Fibroblast of lung (primary cell): ENCODE measurements around the gene CHD9NB. TPM values are rescaled to one million over a fixed set of nuclear protein-coding genes. Genes with fewer than 3 reads are reported as not detected.
"Not testable (repeated sequence)": the region's sequence is repeated elsewhere in the genome, so short reads cannot be mapped to it uniquely, and the experiment has no call there.

Source experiments
- DNase-seq, 2 donors: peaks; one replicate each; pipeline versions ENCODE4 v3.0.0 to v3.0.0-alpha.2; 2010; ENCODE audit warnings: low read depth in 2 of 2
- H2AFZ ChIP-seq: 2 replicates; pipeline ENCODE4 v1.5.1; 2012; ENCODE audit warnings: low read length, control low read depth, inconsistent platforms
- H3K27ac ChIP-seq: 2 replicates; pipeline ENCODE4 v1.5.1; 2011; ENCODE audit warnings: low read length, control low read depth; ENCODE audit not compliant: insufficient read depth
- H3K27me3 ChIP-seq: 2 replicates; pipeline ENCODE4 v1.5.1; 2011; ENCODE audit warnings: mild to moderate bottlenecking, low read length; ENCODE audit not compliant: control insufficient read depth, insufficient read depth
- H3K36me3 ChIP-seq: 2 replicates; pipeline ENCODE4 v1.5.1; 2011; ENCODE audit warnings: low read length; ENCODE audit not compliant: control insufficient read depth, insufficient read depth
- H3K4me1 ChIP-seq: 2 replicates; pipeline ENCODE4 v1.5.1; 2011; ENCODE audit warnings: low read length; ENCODE audit not compliant: control insufficient read depth, insufficient read depth; ENCODE audit errors: extremely low read depth
- H3K4me2 ChIP-seq: 2 replicates; pipeline ENCODE4 v1.5.1; 2011; ENCODE audit warnings: low read length, control low read depth; ENCODE audit not compliant: insufficient read depth; ENCODE audit errors: extremely low read depth
- H3K4me3 ChIP-seq, 4 experiments: fragments of 200-600 bp in 1 of 4; sonication (generic) in 1 of 4; replicated peaks in 1 of 4; 2 replicates each; pipeline ENCODE4 v1.5.1; 2011 to 2016; ENCODE audit warnings: low read length in 4 of 4, low read depth in 3 of 4, mild to moderate bottlenecking in 3 of 4, control low read depth in 2 of 4, inconsistent platforms in 1 of 4, mixed read lengths in 1 of 4; ENCODE audit not compliant: insufficient read depth in 1 of 4; ENCODE audit errors: control extremely low read depth in 1 of 4
- H3K79me2 ChIP-seq: 2 replicates; pipeline ENCODE4 v1.5.1; 2012; ENCODE audit warnings: mild to moderate bottlenecking, low read length, inconsistent platforms; ENCODE audit not compliant: control insufficient read depth, insufficient read depth
- H3K9ac ChIP-seq: 2 replicates; pipeline ENCODE4 v1.5.1; 2011; ENCODE audit warnings: mild to moderate bottlenecking, low read length, control low read depth; ENCODE audit not compliant: insufficient read depth
- H3K9me3 ChIP-seq: 2 replicates; pipeline ENCODE4 v1.5.1; 2012; ENCODE audit warnings: low read depth, low read length; ENCODE audit not compliant: control insufficient read depth, insufficient read depth
- H4K20me1 ChIP-seq: 2 replicates; pipeline ENCODE4 v1.5.1; 2011; ENCODE audit warnings: low read length; ENCODE audit not compliant: control insufficient read depth, insufficient read depth; ENCODE audit errors: extremely low read depth
- EZH2 ChIP-seq: IDR thresholded peaks from 2 replicates; pipeline ENCODE4 v1.5.1; 2012; ENCODE audit warnings: low read length, control low read depth, mild to moderate bottlenecking; ENCODE audit errors: missing control alignments
- polyA plus RNA-seq, 2 donors: library from polyadenylated mRNA; depleted of rRNA in 1 of 2; stranded (reverse) in 1 of 2; unstranded in 1 of 2; fragments of >200 nt; gene quantifications; 2 replicates each; pipeline ENCODE4 v1.2.1, GENCODE V29; 2011 to 2012; ENCODE audit warnings: missing spikeins in 1 of 2
- total RNA-seq: library from RNA; depleted of rRNA; stranded (reverse); fragments of >200 nt; gene quantifications from 2 replicates; pipeline ENCODE4 v1.2.1, GENCODE V29; 2014
- TF ChIP-seq, protein P1 (sequence below), 2 donors: IDR thresholded peaks in 1 of 2; conservative IDR thresholded peaks in 1 of 2; 1 replicate in 1 of 2; 2 replicates in 1 of 2; pipeline ENCODE4 v1.5.1; 2011 to 2012; ENCODE audit warnings: low read length in 2 of 2, control low read depth in 1 of 2, inconsistent platforms in 1 of 2, low read depth in 1 of 2, mild to moderate bottlenecking in 1 of 2

Gene CHD9NB
- total and polyA plus RNA-seq, 2 donors (not counting 1 experiment from before 2014, with no cell fraction given), result 0.34 to 5.3 TPM

DNA sequence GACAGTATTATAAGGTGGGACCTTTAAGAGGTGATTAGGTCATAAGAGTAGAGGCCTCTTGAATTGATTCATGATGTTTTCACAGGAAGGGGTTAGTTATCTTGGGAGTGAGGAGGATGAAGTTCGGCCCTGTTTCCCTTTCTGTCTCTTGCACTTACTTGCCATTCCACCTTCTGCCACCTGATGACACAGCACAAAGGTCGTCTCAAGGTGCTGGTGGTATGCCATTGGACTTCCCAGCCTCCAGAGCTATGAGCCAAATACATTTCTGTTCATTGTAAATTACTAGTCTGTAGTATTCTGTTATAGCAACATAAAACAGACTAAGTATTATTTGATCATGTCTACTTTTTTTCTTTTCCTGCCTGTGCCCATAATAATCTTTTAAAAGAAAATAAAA is 25.6 kb upstream of the CHD9NB start:
- Histone ChIP-seq H3K9ac (no peak overlapping the region), H2AFZ (no peak overlapping the region), H3K4me1 (peaks cover 11% of the 10 kb centered on the region), H4K20me1 (no peaks in the 10 kb centered on the region), H3K4me2 (no peak overlapping the region), H3K9me3 (no peaks in the 10 kb centered on the region), H3K27me3 (no peaks in the 10 kb centered on the region), H3K36me3 (no peaks in the 10 kb centered on the region), H3K27ac (no peak overlapping the region), H3K79me2 (no peaks in the 10 kb centered on the region), H3K4me3 (no peak overlapping the region)
- DNase-seq, result no peak
- TF ChIP-seq EZH2, result no peak
- TF ChIP-seq, protein P1, sequence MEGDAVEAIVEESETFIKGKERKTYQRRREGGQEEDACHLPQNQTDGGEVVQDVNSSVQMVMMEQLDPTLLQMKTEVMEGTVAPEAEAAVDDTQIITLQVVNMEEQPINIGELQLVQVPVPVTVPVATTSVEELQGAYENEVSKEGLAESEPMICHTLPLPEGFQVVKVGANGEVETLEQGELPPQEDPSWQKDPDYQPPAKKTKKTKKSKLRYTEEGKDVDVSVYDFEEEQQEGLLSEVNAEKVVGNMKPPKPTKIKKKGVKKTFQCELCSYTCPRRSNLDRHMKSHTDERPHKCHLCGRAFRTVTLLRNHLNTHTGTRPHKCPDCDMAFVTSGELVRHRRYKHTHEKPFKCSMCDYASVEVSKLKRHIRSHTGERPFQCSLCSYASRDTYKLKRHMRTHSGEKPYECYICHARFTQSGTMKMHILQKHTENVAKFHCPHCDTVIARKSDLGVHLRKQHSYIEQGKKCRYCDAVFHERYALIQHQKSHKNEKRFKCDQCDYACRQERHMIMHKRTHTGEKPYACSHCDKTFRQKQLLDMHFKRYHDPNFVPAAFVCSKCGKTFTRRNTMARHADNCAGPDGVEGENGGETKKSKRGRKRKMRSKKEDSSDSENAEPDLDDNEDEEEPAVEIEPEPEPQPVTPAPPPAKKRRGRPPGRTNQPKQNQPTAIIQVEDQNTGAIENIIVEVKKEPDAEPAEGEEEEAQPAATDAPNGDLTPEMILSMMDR (conservative IDR thresholded peaks at IDR 0.05 in 1 of 2, IDR thresholded peaks at IDR 0.05 in 1 of 2; ENCODE audit: low read depth in 1 of 2, low read length in 2 of 2), result no peak

DNA sequence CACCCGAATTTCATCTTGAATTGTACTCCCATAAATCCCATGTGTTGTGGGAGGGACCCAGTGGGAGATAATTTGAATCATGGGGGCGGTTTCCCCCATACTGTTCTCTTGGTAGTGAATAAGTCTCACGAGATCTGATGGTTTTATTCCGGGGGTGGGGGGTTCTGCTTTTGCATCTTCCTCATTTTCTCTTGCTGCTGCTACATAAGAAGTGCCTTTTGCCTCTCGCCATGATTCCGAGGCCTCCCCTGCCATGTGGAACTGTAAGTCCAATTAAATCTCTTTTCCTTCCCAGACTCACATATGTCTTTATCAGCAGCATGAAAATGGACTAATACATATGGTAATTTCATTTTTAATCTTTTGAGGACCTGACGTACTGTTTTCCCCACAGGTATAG is 22.8 kb upstream of the CHD9NB start:
- H3K4me1 ChIP-seq, H3K27ac ChIP-seq, H3K4me2 ChIP-seq, H3K36me3 ChIP-seq, DNase-seq, H3K79me2 ChIP-seq, H3K9me3 ChIP-seq, H4K20me1 ChIP-seq, H3K9ac ChIP-seq, H2AFZ ChIP-seq, H3K27me3 ChIP-seq, H3K4me3 ChIP-seq: not testable (repeated sequence)

DNA sequence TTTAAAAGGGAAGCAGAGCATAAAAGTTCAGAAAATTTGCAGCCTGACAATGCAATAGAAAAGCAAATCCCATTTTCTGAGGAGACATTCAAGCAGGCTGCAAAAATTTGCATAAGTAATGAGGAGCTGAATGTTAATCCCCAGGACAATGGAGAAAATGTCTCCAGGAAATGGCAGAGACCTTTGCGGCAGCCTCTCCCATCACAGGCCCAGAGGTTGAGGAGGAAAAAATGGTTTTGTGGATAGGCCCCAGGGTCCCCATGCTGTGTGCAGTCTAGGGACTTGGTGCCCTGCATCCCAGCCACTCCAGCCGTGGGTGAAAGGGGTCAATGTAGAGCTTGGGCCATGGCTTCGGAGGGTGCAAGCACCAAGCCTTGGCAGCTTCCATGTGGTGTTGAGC is 21.6 kb upstream of the CHD9NB start:
- H4K20me1 ChIP-seq, H3K36me3 ChIP-seq, H3K79me2 ChIP-seq, DNase-seq, H3K4me2 ChIP-seq, H3K4me3 ChIP-seq, H3K9ac ChIP-seq, H3K27ac ChIP-seq, H3K27me3 ChIP-seq, H3K9me3 ChIP-seq, H2AFZ ChIP-seq, H3K4me1 ChIP-seq: not testable (repeated sequence)

DNA sequence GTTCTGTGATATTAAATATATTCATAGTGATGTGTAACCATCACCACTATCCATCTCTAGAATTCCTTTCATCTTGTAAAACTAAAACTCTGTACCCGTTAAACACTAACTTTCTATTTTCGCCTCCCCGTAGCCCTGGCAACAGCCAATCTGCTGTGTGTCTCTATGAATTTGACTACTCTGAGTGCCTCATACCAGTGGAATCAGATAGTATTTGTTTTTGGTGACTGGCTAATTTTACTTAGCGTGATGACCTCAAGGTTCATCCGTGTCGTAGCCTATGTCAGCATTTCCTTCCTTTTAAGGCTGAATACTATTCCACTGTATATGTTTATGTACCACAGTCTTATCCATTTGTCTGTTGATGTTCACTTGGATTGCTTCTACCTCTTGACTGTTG is 20.3 kb upstream of the CHD9NB start:
- Histone ChIP-seq H4K20me1 (no peaks in the 10 kb centered on the region), H3K27ac (no peak overlapping the region), H3K9ac (no peak overlapping the region), H3K9me3 (no peaks in the 10 kb centered on the region), H3K36me3 (no peaks in the 10 kb centered on the region), H3K4me1 (no peaks in the 10 kb centered on the region), H2AFZ (no peak overlapping the region), H3K27me3 (no peaks in the 10 kb centered on the region), H3K4me3 (no peak overlapping the region), H3K4me2 (no peak overlapping the region), H3K79me2 (no peaks in the 10 kb centered on the region)
- DNase-seq, result no peak
- no peak for TF ChIP-seq EZH2
